Esophagus muscularis mucosa (tissue), 3 donors: Measurements from ENCODE around the gene TRPT1.

Experiments
- EP300 ChIP-seq: sonication (generic); formaldehyde crosslinking; IDR thresholded peaks from one replicate; pipeline ENCODE4 v1.6.1; 2017; ENCODE audit warnings: antibody characterized with exemption
- POLR2AphosphoS5 ChIP-seq, 2 donors: sonication (generic); formaldehyde crosslinking; IDR thresholded peaks; one replicate each; pipeline ENCODE4 v1.6.1; 2017; ENCODE audit warnings: antibody characterized with exemption in 2 of 2

- TF ChIP-seq POLR2AphosphoS5 (IDR thresholded peaks at IDR 0.05) (no peak), EP300 (no peak)
Observed at GRCh38 chr11:64222651-64223000, 3.4 kb downstream of the TRPT1 start.
